Kidney (tissue), 14 donors: ENCODE data around the gene CREG2. TPM values are rescaled to one million over a fixed set of nuclear protein-coding genes. Genes with fewer than 3 reads are reported as not detected.

Source experiments
- DNase-seq, 5 donors: peaks; one replicate each; pipeline ENCODE4 v3.0.0-alpha.2; 2013 to 2020
- FAIRE-seq: peaks from 2 replicates; lab custom pipeline; 2012; peaks lifted over from hg19 to GRCh38; lab: Jason Lieb, UNC
- H3K27ac ChIP-seq, 2 donors: one replicate each; pipeline ENCODE4 v1.7.0; 2013; ENCODE audit warnings: low read depth in 2 of 2, low read length in 2 of 2, inconsistent platforms in 1 of 2
- H3K27me3 ChIP-seq: one replicate; pipeline ENCODE4 v1.7.1; 2013; ENCODE audit warnings: low read length, inconsistent platforms; ENCODE audit not compliant: control insufficient read depth, insufficient read depth
- H3K36me3 ChIP-seq, 3 donors: one replicate each; pipeline versions ENCODE4 v1.7.0 to v1.7.1; 2013; ENCODE audit warnings: low read length in 3 of 3, control low read depth in 1 of 3, inconsistent platforms in 1 of 3; ENCODE audit not compliant: insufficient read depth in 3 of 3, control insufficient read depth in 2 of 3
- H3K4me1 ChIP-seq, 3 donors: one replicate each; pipeline versions ENCODE4 v1.7.0 to v1.7.1; 2013; ENCODE audit warnings: low read length in 3 of 3, inconsistent platforms in 1 of 3, low read depth in 1 of 3; ENCODE audit not compliant: control insufficient read depth in 2 of 3, insufficient read depth in 2 of 3
- H3K4me3 ChIP-seq, 3 donors: one replicate each; pipeline versions ENCODE4 v1.7.0 to v1.8.1; 2013; ENCODE audit warnings: low read length in 3 of 3, control low read depth in 1 of 3, inconsistent platforms in 1 of 3
- H3K9ac ChIP-seq, 3 donors: one replicate each; pipeline versions ENCODE4 v1.7.0 to v1.7.1; 2013; ENCODE audit warnings: low read length in 3 of 3, control low read depth in 1 of 3, inconsistent platforms in 1 of 3
- H3K9me3 ChIP-seq, 3 donors: one replicate each; pipeline versions ENCODE4 v1.7.0 to v1.7.1; 2013; ENCODE audit warnings: low read length in 3 of 3, control low read depth in 1 of 3, inconsistent platforms in 1 of 3; ENCODE audit not compliant: control insufficient read depth in 2 of 3, insufficient read depth in 1 of 3
- CTCF ChIP-seq: IDR thresholded peaks from 3 replicates; pipeline ENCODE4 v1.5.1; 2012; ENCODE audit warnings: mild to moderate bottlenecking, moderate library complexity, borderline replicate concordance; ENCODE audit not compliant: insufficient read depth; ENCODE audit errors: extremely low read depth
- intact Hi-C: fragments of 100-400 bp; cut with DNase I; formaldehyde crosslinking; loops from one replicate; pipeline ENCODE4 v1.11.1; 2022
- polyA plus RNA-seq: library from polyadenylated mRNA; stranded (reverse); fragments of 350-450 nt; fragmentation: Illumina TruSeq; extraction: RNeasy Lipid Tissue Mini Kit (QIAGEN cat#74804); gene quantifications from one replicate; pipeline ENCODE4 v1.2.3, GENCODE V29; 2014; ENCODE audit warnings: low read depth, low replicate concordance; ENCODE audit not compliant: insufficient read depth
- total RNA-seq: library from RNA; stranded (reverse); fragmentation: NEBNext Ultra II Directional; extraction: Animal tissue kit (Norgen Biotek cat#: 25700); gene quantifications from one replicate; pipeline ENCODE4 v1.2.1, GENCODE V29; 2021
- donor health status: control.
- donor health status: control.
- donor health status: control.
- donor health status: control.
- donor health status: control.
- donor health status: DM: yes; HTN: yes; CAD: no.
- donor health status: Normal renal cell carcinoma (clear cell type).

The CREG2 gene
- total and polyA plus RNA-seq, 2 donors from 2014 or later = 0.69 TPM; not detected in 1

DNA sequence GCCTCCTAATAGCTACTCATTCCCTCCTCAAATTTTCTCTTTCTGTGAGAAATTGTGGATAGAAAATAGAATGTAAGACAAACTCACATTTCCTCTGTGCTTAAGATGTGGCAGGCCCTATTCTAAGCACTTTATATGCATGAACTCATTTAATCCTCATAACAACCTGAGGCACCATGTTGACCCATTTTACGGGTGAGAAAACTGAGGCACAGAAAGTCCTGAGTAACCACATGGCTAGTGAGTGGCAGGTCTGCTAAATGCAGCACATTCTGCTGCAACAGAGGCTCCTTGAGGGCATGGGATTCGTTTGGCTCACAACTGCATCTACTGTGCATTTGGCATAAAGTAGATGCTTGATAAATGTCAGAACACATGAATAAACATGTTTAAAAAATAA is 56.1 kb downstream of the CREG2 start:
- H3K4me1 ChIP-seq = peaks cover 0 to 4% (median 0%) of the 10 kb centered on the region in 3 donors
- H3K27me3 ChIP-seq = no peaks in the 10 kb centered on the region
- H3K27ac ChIP-seq = no peak overlapping the region
- FAIRE-seq (no peak), DNase-seq (no peak)
- intact Hi-C loops = no loop called here
- TF ChIP-seq CTCF = no peak
- H3K36me3 ChIP-seq = no peaks in the 10 kb centered on the region
- H3K9ac ChIP-seq = no peak overlapping the region
- H3K4me3 ChIP-seq = no peak overlapping the region
- no peaks in the 10 kb centered on the region for H3K9me3 ChIP-seq

DNA sequence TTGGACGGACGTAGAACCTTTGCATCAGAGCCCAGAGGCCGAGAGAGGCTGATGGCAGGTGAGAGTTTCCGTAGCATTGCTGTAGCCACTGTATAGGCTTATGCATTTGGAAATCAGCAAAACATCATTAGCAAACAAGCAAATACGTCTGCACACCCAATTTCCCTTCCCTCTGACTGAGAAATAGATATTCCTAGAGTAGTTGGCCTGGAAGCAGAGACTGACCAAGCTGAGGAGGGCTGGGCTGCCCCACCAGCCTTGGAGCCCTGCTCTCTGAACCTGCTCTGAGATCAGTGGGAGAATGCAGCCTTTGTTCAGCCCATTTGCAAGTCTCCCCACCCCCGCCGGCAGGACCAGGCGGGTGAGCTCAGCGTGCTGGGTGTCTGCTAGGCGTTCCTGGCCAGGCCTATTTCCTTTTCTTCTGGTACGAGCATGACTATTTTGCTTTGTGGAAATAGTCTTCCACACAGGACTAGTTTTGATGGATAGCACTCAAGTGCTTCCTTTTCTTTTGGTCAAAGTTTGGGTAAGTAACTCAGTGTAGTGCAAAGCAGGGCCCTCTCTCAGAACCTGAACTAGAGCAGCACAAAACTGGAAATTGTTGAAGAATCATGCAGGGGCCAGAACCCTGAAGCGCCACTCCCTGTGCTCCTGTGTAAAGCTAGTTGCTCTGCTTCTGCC is 56.9 kb downstream of the CREG2 start:
- H3K4me3 ChIP-seq = no peak overlapping the region
- H3K27me3 ChIP-seq = no peaks in the 10 kb centered on the region
- H3K27ac ChIP-seq = no peak overlapping the region
- no peaks in the 10 kb centered on the region for H3K9me3 ChIP-seq
- FAIRE-seq (no peak), DNase-seq (peak in 3 of 5 donors; percentile 27 to 85 (median 56))
- no peak overlapping the region for H3K9ac ChIP-seq
- intact Hi-C loops = no loop called here
- H3K4me1 ChIP-seq = peaks cover 0 to 4% (median 0%) of the 10 kb centered on the region in 3 donors
- TF ChIP-seq CTCF = no peak
- no peaks in the 10 kb centered on the region for H3K36me3 ChIP-seq

- intact Hi-C loops = no loop called here
These were observed 58.3 kb downstream of the CREG2 start for GRCh38 chr2:101329026-101329425.

More at GRCh38 chr2:101329026-101329425, 58.3 kb downstream of the CREG2 start:
- peak overlapping the region in 1 of 2 donors; percentile 34 for H3K27ac ChIP-seq
- FAIRE-seq = no peak
- no peaks in the 10 kb centered on the region for H3K27me3 ChIP-seq
- peaks cover 0 to 4% (median 0%) of the 10 kb centered on the region in 3 donors for H3K4me1 ChIP-seq
- TF ChIP-seq CTCF = no peak
- no peaks in the 10 kb centered on the region for H3K36me3 ChIP-seq
- no peak overlapping the region for H3K9ac ChIP-seq
- DNase-seq = no peak
- H3K9me3 ChIP-seq = no peaks in the 10 kb centered on the region
- no peak overlapping the region for H3K4me3 ChIP-seq
